Choroid plexus epithelial cell (primary cell): Measurements from ENCODE around the gene CD68.
A peak's percentile ranks its signal among the peaks of the same experiment; 100 is the strongest.

Source experiments
- DNase-seq: peaks from one replicate; pipeline ENCODE4 v3.0.0-alpha.2; 2010; ENCODE audit warnings: low read depth
- H3K4me3 ChIP-seq: 2 replicates; pipeline ENCODE4 v1.5.1; 2011; ENCODE audit warnings: low read depth, mild to moderate bottlenecking, control low read depth, low read length, moderate library complexity
- TF ChIP-seq, protein P1 (sequence below): conservative IDR thresholded peaks from 2 replicates; pipeline ENCODE4 v1.5.1; 2011; ENCODE audit warnings: low read depth, mild to moderate bottlenecking, control low read depth, inconsistent platforms, low read length, moderate library complexity

The CD68 gene

DNA sequence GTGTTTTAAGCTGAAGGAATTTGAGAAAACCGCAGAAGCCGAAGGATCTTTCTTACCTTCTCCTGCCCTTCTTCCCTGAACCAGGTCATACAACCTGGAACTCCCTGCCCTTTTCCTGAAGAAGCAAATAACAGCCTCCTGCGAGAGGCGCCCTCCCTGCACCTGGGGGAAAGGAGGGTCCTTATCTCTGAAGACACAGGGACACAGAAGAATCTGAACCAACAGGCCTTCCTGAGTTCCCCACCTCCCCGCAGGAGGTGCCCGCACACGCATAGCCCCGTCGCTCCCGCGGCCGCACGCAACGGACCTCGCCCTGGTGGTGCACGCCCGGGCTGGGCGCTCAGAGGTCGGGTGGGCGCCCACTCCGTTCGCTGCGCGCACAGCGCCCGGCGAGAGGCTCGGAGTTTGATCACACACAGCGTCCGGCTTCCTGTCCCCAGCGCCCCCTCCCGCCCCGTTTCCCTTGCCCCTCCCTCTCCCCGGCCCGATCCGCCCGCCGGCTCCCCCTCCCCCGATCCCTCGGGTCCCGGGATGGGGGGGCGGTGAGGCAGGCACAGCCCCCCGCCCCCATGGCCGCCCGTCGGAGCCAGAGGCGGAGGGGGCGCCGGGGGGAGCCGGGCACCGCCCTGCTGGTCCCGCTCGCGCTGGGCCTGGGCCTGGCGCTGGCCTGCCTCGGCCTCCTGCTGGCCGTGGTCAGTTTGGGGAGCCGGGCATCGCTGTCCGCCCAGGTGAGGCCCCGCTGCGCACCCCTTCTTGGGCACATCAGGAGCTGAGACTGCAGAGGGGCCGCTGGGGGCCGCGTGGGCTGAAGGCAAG, 30.6 kb upstream of the CD68 start, which contains the start of gene TNFSF12:
Gene TNFSF12, plus strand, starts transcription at position 474 of the 816 bp plus-strand sequence. Its CDS starts 96 bp downstream, at position 570.
- DNase-seq: peak; percentile 11
- peak within 1 kb of the TSS; percentile 65 for H3K4me3 ChIP-seq
- TF ChIP-seq, protein P1, sequence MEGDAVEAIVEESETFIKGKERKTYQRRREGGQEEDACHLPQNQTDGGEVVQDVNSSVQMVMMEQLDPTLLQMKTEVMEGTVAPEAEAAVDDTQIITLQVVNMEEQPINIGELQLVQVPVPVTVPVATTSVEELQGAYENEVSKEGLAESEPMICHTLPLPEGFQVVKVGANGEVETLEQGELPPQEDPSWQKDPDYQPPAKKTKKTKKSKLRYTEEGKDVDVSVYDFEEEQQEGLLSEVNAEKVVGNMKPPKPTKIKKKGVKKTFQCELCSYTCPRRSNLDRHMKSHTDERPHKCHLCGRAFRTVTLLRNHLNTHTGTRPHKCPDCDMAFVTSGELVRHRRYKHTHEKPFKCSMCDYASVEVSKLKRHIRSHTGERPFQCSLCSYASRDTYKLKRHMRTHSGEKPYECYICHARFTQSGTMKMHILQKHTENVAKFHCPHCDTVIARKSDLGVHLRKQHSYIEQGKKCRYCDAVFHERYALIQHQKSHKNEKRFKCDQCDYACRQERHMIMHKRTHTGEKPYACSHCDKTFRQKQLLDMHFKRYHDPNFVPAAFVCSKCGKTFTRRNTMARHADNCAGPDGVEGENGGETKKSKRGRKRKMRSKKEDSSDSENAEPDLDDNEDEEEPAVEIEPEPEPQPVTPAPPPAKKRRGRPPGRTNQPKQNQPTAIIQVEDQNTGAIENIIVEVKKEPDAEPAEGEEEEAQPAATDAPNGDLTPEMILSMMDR: no peak

DNA sequence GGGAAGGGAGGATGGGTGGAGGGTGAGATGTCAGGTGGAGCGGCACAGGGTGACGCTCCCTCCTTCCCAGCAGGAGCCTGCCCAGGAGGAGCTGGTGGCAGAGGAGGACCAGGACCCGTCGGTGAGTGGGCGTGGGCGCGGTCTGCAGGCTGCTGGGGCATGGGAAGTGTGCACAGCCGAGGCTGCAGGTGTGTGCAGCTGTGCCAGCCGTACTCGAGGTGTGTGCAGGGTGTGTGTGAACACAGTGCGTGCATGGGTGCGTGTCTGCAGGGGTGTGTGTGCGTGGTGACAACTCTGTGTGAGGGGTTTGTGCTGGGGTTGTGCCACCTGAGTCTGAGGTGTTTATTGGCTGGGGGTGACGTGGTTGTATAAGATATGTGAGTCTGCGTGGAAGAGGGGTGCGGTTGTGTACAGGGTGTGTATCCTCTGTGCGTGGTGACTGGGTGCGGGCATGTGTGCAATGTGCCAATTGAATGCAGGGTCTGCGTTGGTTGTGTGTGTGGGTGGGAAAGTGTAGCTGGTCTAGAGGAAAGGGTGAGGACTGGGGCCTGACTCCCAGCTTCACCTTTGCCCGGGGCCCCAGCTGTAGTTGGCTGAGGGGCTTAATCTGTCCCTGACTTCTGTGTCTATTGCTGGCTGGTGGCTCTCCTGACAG, 29.9 kb upstream of the CD68 start:
- H3K4me3 ChIP-seq: peak overlapping the region; percentile 65
- TF ChIP-seq, protein P1: no peak
- DNase-seq: no peak

DNA sequence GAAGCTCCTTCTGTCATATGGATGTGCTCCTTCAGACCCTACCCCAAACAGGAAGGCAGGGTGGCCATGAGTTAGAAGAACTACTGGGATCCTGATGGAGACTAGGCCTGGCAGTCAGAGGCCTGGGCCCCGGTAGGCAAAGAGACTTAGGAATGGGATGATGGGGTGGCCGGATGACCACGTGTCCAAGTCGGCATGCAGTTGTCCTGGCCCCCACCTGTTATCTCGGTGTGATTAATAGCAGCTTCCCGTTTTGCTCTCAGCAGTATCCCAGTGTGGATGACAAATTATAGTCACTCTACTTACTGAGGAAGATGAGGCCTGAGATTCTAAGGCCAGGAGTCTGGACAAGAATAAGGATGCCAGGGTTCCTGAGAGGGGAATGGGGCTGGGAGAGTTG, 29.1 kb upstream of the CD68 start:
- no peak overlapping the region for H3K4me3 ChIP-seq
- no peak for DNase-seq
- TF ChIP-seq, protein P1: no peak

DNA sequence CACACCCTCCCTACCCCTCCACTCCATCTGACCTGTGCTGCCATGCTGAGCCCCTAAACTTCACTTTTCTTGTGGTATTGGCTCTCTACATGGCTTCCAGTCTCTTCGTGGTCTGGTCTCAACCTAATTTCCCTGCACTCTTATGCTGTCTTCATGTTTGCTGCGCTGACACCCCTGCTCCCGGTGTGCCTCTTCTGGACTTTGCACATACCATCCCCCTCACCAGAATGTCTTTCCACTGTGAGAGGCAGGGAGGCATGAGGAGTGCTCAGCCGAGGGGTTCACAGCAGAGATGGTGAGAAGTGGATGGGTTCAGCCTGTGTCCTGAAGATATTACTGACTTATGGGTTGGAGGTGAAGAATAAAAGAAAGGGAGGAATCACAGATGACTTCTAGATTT, 28.0 kb upstream of the CD68 start:
- no peak overlapping the region for H3K4me3 ChIP-seq
- TF ChIP-seq, protein P1: no peak
- DNase-seq: no peak

DNA sequence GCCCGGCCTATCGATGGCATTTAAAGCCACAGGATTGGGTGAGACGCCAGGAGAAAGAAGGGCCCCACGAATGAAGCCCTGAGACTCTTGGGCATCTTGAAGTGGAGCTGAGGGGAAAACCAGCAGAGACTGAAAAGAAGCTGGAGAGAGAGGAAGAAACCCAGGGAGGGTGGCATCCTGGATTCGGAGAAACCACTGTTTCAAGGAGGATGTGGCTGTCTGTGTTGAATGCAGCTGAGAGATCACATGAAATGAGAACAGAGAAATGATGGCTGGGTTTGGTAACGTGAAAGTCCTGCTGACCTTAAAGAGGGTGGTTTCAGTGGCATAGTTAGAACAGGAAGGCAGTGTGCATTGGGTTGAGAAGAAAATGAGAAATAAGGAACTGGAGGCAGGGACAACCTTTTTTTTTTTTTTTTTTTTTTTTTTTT, 26.8 kb upstream of the CD68 start:
- no peak for DNase-seq
- no peak overlapping the region for H3K4me3 ChIP-seq
- TF ChIP-seq, protein P1: no peak

DNA sequence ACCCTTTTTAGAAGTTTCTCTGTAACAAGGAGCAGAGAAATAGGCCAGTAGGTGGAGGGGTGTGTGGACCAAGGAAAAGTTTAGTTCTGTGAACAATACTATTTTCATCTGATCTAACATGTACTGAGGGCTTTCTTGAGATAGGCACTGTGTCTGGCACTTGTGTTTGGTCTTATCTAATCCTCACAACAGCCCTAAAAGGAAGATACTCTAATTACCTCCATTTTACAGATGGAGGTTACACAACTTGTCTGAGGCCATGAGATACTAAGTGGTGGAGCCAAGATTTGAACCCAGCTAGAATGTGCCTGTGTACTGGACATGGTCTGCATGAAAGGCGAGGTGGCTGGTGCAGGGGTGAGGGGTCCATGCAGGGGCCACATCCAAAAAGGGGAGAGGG, 26.1 kb upstream of the CD68 start:
- no peak overlapping the region for H3K4me3 ChIP-seq
- no peak for DNase-seq
- TF ChIP-seq, protein P1: no peak
